Stimulated activated CD8-positive, alpha-beta memory T cell treated with anti-CD3 and anti-CD28 coated beads, Interleukin-15, amount 100 ng/mL, for 4 hours (primary cell): ENCODE measurements around the gene ACTG1.

ENCODE experiments used
- DNase-seq, 2 donors: peaks; one replicate each; pipeline ENCODE4 v3.0.0-alpha.2; 2020; ENCODE audit warnings: low read depth in 2 of 2

The ACTG1 gene

GRCh38 chr17:81518113-81518784 lies 5.7 kb upstream of the ACTG1 start:
- DNase-seq = no peak

GRCh38 chr17:81517339-81518112 lies 4.9 kb upstream of the ACTG1 start:
- no peak for DNase-seq

- no peak for DNase-seq
Observed at GRCh38 chr17:81517009-81517338, 4.4 kb upstream of the ACTG1 start.

- no peak for DNase-seq
Observed at GRCh38 chr17:81516439-81516838, 3.8 kb upstream of the ACTG1 start.

- DNase-seq = no peak
Observed at GRCh38 chr17:81515530-81516041, 3.0 kb upstream of the ACTG1 start.

GRCh38 chr17:81514739-81515529 lies 2.3 kb upstream of the ACTG1 start:
- peak; percentile 53 to 64 for DNase-seq

GRCh38 chr17:81514489-81514738 lies 1.8 kb upstream of the ACTG1 start:
- DNase-seq = no peak

- DNase-seq = no peak
Observed at GRCh38 chr17:81513753-81514488, 1.3 kb upstream of the ACTG1 start.

- DNase-seq = peak in 1 of 2 donors; percentile 39
Observed at GRCh38 chr17:81513372-81513752, 763 bp upstream of the ACTG1 start.

- DNase-seq = no peak
Observed at GRCh38 chr17:81511804-81512561, 616 bp downstream of the ACTG1 start.

GRCh38 chr17:81511554-81511803 lies 1.1 kb downstream of the ACTG1 start:
- no peak for DNase-seq

GRCh38 chr17:81510785-81511553 lies 1.6 kb downstream of the ACTG1 start:
- DNase-seq = no peak

GRCh38 chr17:81509972-81510784 lies 2.4 kb downstream of the ACTG1 start:
- DNase-seq = no peak

GRCh38 chr17:81509207-81509971 lies 3.2 kb downstream of the ACTG1 start:
- no peak for DNase-seq

GRCh38 chr17:81508639-81509206 lies 3.9 kb downstream of the ACTG1 start:
- no peak for DNase-seq

- DNase-seq = no peak
Observed at GRCh38 chr17:81503619-81504018, 9.0 kb downstream of the ACTG1 start.

GRCh38 chr17:81502471-81503017 lies 10.1 kb downstream of the ACTG1 start:
- DNase-seq = no peak

- DNase-seq = no peak
Observed at GRCh38 chr17:81500047-81500446, 12.6 kb downstream of the ACTG1 start.

GRCh38 chr17:81499601-81499970 lies 13.0 kb downstream of the ACTG1 start:
- no peak for DNase-seq
